ENCODE data around the gene EML6. TPM values are rescaled to one million over a fixed set of nuclear protein-coding genes. Genes with fewer than 3 reads are reported as not detected.

The EML6 gene
- total RNA-seq, 1 donor from 2014 or later = 1.6 TPM

GRCh38 chr2:54706622-54707021, 16.8 kb upstream of the EML6 start:
- DNase-seq (ENCODE audit: low read depth) = no peak

GRCh38 chr2:54708584-54709335, 14.7 kb upstream of the EML6 start:
- DNase-seq (ENCODE audit: low read depth) = no peak

GRCh38 chr2:54709336-54709809, 14.1 kb upstream of the EML6 start:
- no peak for DNase-seq (ENCODE audit: low read depth)

- DNase-seq (ENCODE audit: low read depth) = no peak
Observed at GRCh38 chr2:54710216-54710615, 13.2 kb upstream of the EML6 start.

GRCh38 chr2:54712516-54712915, 10.9 kb upstream of the EML6 start:
- DNase-seq (ENCODE audit: low read depth) = no peak

GRCh38 chr2:54714996-54715395, 8.5 kb upstream of the EML6 start:
- no peak for DNase-seq (ENCODE audit: low read depth)

GRCh38 chr2:54716375-54716774, 7.1 kb upstream of the EML6 start:
- no peak for DNase-seq (ENCODE audit: low read depth)

- DNase-seq (ENCODE audit: low read depth) = no peak
Observed at GRCh38 chr2:54720563-54720962, 2.9 kb upstream of the EML6 start.

GRCh38 chr2:54722641-54723040, 821 bp upstream of the EML6 start:
- peak; percentile 45 for DNase-seq (ENCODE audit: low read depth)

- no peak for DNase-seq (ENCODE audit: low read depth)
Observed at GRCh38 chr2:54723996-54724559, 616 bp downstream of the EML6 start.

- DNase-seq (ENCODE audit: low read depth) = no peak
Observed at GRCh38 chr2:54724560-54725342, 1.3 kb downstream of the EML6 start.

GRCh38 chr2:54725343-54726099, 2.1 kb downstream of the EML6 start:
- no peak for DNase-seq (ENCODE audit: low read depth)

- DNase-seq (ENCODE audit: low read depth) = no peak
Observed at GRCh38 chr2:54726431-54726830, 3.0 kb downstream of the EML6 start.

GRCh38 chr2:54726940-54727339, 3.5 kb downstream of the EML6 start:
- no peak for DNase-seq (ENCODE audit: low read depth)

GRCh38 chr2:54728669-54729120, 5.2 kb downstream of the EML6 start:
- DNase-seq (ENCODE audit: low read depth) = peak; percentile 74

- no peak for DNase-seq (ENCODE audit: low read depth)
Observed at GRCh38 chr2:54735636-54736035, 12.2 kb downstream of the EML6 start.

- DNase-seq (ENCODE audit: low read depth) = no peak
Observed at GRCh38 chr2:54738281-54738680, 14.8 kb downstream of the EML6 start.

GRCh38 chr2:54740333-54740732, 16.9 kb downstream of the EML6 start:
- no peak for DNase-seq (ENCODE audit: low read depth)

- no peak for DNase-seq (ENCODE audit: low read depth)
Observed at GRCh38 chr2:54741250-54741649, 17.8 kb downstream of the EML6 start.

GRCh38 chr2:54750040-54750439, 26.6 kb downstream of the EML6 start:
- DNase-seq (ENCODE audit: low read depth) = no peak

GRCh38 chr2:54752439-54752838, 29.0 kb downstream of the EML6 start:
- no peak for DNase-seq (ENCODE audit: low read depth)

Data from renal cortical epithelial cell (primary cell).